Inflammatory macrophage treated with lipopolysaccharide for 1 hour (primary cell): Measurements from ENCODE around the gene KISS1R.
"Not testable (repeated sequence)": the region's sequence is repeated elsewhere in the genome, so short reads cannot be mapped to it uniquely, and the experiment has no call there.

Experiments used
- DNase-seq, 2 donors: peaks; one replicate each; pipeline ENCODE4 v3.0.0-alpha.2; 2020 to 2022

KISS1R gene

GRCh38 chr19:882871-883497 is 34.1 kb upstream of the KISS1R start:
- DNase-seq, result no peak

- no peak for DNase-seq
Measured at GRCh38 chr19:883661-884211, 33.4 kb upstream of the KISS1R start.

GRCh38 chr19:884420-885211 is 32.5 kb upstream of the KISS1R start:
- DNase-seq, result no peak

GRCh38 chr19:885536-886224 is 31.5 kb upstream of the KISS1R start:
- no peak for DNase-seq

- DNase-seq, result no peak
Measured at GRCh38 chr19:887072-887471, 30.1 kb upstream of the KISS1R start.

- DNase-seq, result no peak
Measured at GRCh38 chr19:887599-887998, 29.5 kb upstream of the KISS1R start.

GRCh38 chr19:888581-889385 is 28.4 kb upstream of the KISS1R start:
- no peak for DNase-seq

- DNase-seq, result no peak
Measured at GRCh38 chr19:889662-890295, 27.4 kb upstream of the KISS1R start.

GRCh38 chr19:890831-891230 is 26.3 kb upstream of the KISS1R start:
- DNase-seq, result no peak

- not testable (repeated sequence) for DNase-seq
Measured at GRCh38 chr19:891421-892200, 25.5 kb upstream of the KISS1R start.

GRCh38 chr19:892243-892893 is 24.8 kb upstream of the KISS1R start:
- DNase-seq, result peak; percentile 29 to 34

- peak; percentile 88 to 93 for DNase-seq
Measured at GRCh38 chr19:892894-893689, 24.0 kb upstream of the KISS1R start, which contains the start of the genes MED16 and RNU6-9. Gene MED16, minus strand, starts transcription at chr19:893187. Its CDS starts 2,056 bp downstream, at chr19:891131. Gene RNU6-9, plus strand, starts transcription at chr19:893484.

- no peak for DNase-seq
Measured at GRCh38 chr19:896434-896833, 20.7 kb upstream of the KISS1R start.

GRCh38 chr19:896999-897398 is 20.1 kb upstream of the KISS1R start:
- no peak for DNase-seq

- no peak for DNase-seq
Measured at GRCh38 chr19:897442-898039, 19.6 kb upstream of the KISS1R start.

- DNase-seq, result no peak
Measured at GRCh38 chr19:898663-899062, 18.5 kb upstream of the KISS1R start.

- DNase-seq, result no peak
Measured at GRCh38 chr19:899336-900042, 17.6 kb upstream of the KISS1R start.

GRCh38 chr19:900043-900301 is 17.2 kb upstream of the KISS1R start:
- DNase-seq, result no peak
